H9 (cell line): ENCODE measurements around the gene TDRD7. TPM values are rescaled to one million over a fixed set of nuclear protein-coding genes. Genes with fewer than 3 reads are reported as not detected.

Experiments
- DNase-seq: peaks from one replicate; pipeline ENCODE4 v3.0.0-alpha.2; 2017
- H2AFZ ChIP-seq: one replicate; pipeline ENCODE4 v1.6.1; 2013; ENCODE audit warnings: mild to moderate bottlenecking, low read length, control low read depth, moderate library complexity
- H2AK5ac ChIP-seq: 2 replicates; pipeline ENCODE4 v1.6.1; 2013; ENCODE audit warnings: low read length, control low read depth, mixed read lengths; ENCODE audit not compliant: insufficient read length
- H2BK120ac ChIP-seq: one replicate; pipeline ENCODE4 v1.6.1; 2013; ENCODE audit warnings: low read depth, mild to moderate bottlenecking, low read length, control low read depth, inconsistent platforms; ENCODE audit not compliant: poor library complexity, severe bottlenecking
- H2BK12ac ChIP-seq: 2 replicates; pipeline ENCODE4 v1.6.1; 2013; ENCODE audit warnings: low read length, control low read depth, mixed read lengths, low read depth; ENCODE audit not compliant: insufficient read length
- H2BK15ac ChIP-seq: 2 replicates; pipeline ENCODE4 v1.6.1; 2013; ENCODE audit warnings: low read depth, low read length, control low read depth
- H2BK20ac ChIP-seq: one replicate; pipeline ENCODE4 v1.6.1; 2013; ENCODE audit warnings: low read depth, mild to moderate bottlenecking, low read length, control low read depth, inconsistent platforms; ENCODE audit not compliant: poor library complexity, severe bottlenecking
- H2BK5ac ChIP-seq: 2 replicates; pipeline ENCODE4 v1.6.1; 2013; ENCODE audit warnings: low read length, control low read depth, mixed read lengths; ENCODE audit not compliant: insufficient read length
- H3K14ac ChIP-seq: 2 replicates; pipeline ENCODE4 v1.6.1; 2013; ENCODE audit warnings: low read length, control low read depth; ENCODE audit not compliant: insufficient read depth
- H3K18ac ChIP-seq: 2 replicates; pipeline ENCODE4 v1.6.1; 2013; ENCODE audit warnings: low read depth, mild to moderate bottlenecking, mixed read lengths, low read length, control low read depth; ENCODE audit not compliant: insufficient read length
- H3K23ac ChIP-seq: 2 replicates; pipeline ENCODE4 v1.6.1; 2013; ENCODE audit warnings: low read length, control low read depth, mixed read lengths, low read depth; ENCODE audit not compliant: insufficient read length
- H3K23me2 ChIP-seq: 2 replicates; pipeline ENCODE4 v1.6.1; 2013; ENCODE audit warnings: low read depth, mild to moderate bottlenecking, mixed read lengths, low read length, control low read depth; ENCODE audit not compliant: insufficient read length, poor library complexity, severe bottlenecking
- H3K27ac ChIP-seq: 2 replicates; pipeline ENCODE4 v1.5.1; 2013; ENCODE audit warnings: low read length, control low read depth, mixed read lengths, low read depth; ENCODE audit not compliant: insufficient read length
- H3K27me3 ChIP-seq: 2 replicates; pipeline ENCODE4 v1.6.1; 2013; ENCODE audit warnings: low read length, control low read depth, inconsistent platforms; ENCODE audit not compliant: insufficient read depth
- H3K4ac ChIP-seq: 2 replicates; pipeline ENCODE4 v1.6.1; 2013; ENCODE audit warnings: low read depth, mild to moderate bottlenecking, control low read depth, inconsistent platforms, low read length, moderate library complexity
- H3K4me1 ChIP-seq: 2 replicates; pipeline ENCODE4 v1.6.1; 2013; ENCODE audit warnings: low read length, control low read depth, inconsistent platforms; ENCODE audit not compliant: insufficient read depth
- H3K4me2 ChIP-seq: 2 replicates; pipeline ENCODE4 v1.6.1; 2013; ENCODE audit warnings: low read length, control low read depth, mixed read lengths; ENCODE audit not compliant: insufficient read length, insufficient read depth
- H3K56ac ChIP-seq: 2 replicates; pipeline ENCODE4 v1.6.1; 2013; ENCODE audit warnings: low read depth, mild to moderate bottlenecking, mixed read lengths, low read length, control low read depth; ENCODE audit not compliant: insufficient read length
- H3K79me1 ChIP-seq: 2 replicates; pipeline ENCODE4 v1.6.1; 2013; ENCODE audit warnings: low read depth, mild to moderate bottlenecking, moderate library complexity, low read length, control low read depth, inconsistent platforms; ENCODE audit not compliant: insufficient read depth, poor library complexity, severe bottlenecking
- H3K79me2 ChIP-seq: 2 replicates; pipeline ENCODE4 v1.6.1; 2013; ENCODE audit warnings: low read length, control low read depth, inconsistent platforms; ENCODE audit not compliant: insufficient read depth
- H3K9ac ChIP-seq: 2 replicates; pipeline ENCODE4 v1.6.1; 2013; ENCODE audit warnings: low read length, control low read depth, mixed read lengths; ENCODE audit not compliant: insufficient read length; ENCODE audit errors: extremely low read depth
- H3K9me3 ChIP-seq: one replicate; pipeline ENCODE4 v1.6.1; 2013; ENCODE audit warnings: low read depth, low read length, inconsistent platforms; ENCODE audit not compliant: control insufficient read depth
- H3T11ph ChIP-seq: one replicate; pipeline ENCODE4 v1.6.1; 2013; ENCODE audit warnings: mild to moderate bottlenecking, low read length, control low read depth, inconsistent platforms
- H4K20me1 ChIP-seq: one replicate; pipeline ENCODE4 v1.6.1; 2013; ENCODE audit not compliant: control insufficient read depth, insufficient read length, insufficient read depth
- H4K5ac ChIP-seq: 2 replicates; pipeline ENCODE4 v1.6.1; 2013; ENCODE audit warnings: low read depth, mild to moderate bottlenecking, mixed read lengths, low read length, control low read depth; ENCODE audit not compliant: insufficient read length
- H4K8ac ChIP-seq: replicated peaks from 2 replicates; pipeline ENCODE4 v1.6.1; 2013; ENCODE audit warnings: low read length, control low read depth, mixed read lengths, low read depth; ENCODE audit not compliant: insufficient read length
- H4K91ac ChIP-seq: 2 replicates; pipeline ENCODE4 v1.6.1; 2013; ENCODE audit warnings: low read depth, mild to moderate bottlenecking, moderate library complexity, mixed read lengths, low read length, control low read depth; ENCODE audit not compliant: insufficient read length
- H3K27ac Mint-ChIP-seq, 3 experiments: 2 replicates in 2 of 3; 3 replicates in 1 of 3; pipeline ENCODE4 v1.8.0; 2020 to 2021; ENCODE audit warnings: mixed read lengths in 3 of 3, mild to moderate bottlenecking in 1 of 3, moderate library complexity in 1 of 3
- H3K27me3 Mint-ChIP-seq: 2 replicates; pipeline ENCODE4 v1.8.0; 2021; ENCODE audit warnings: low read depth, mild to moderate bottlenecking, moderate library complexity, mixed read lengths
- H3K36me3 Mint-ChIP-seq, 3 experiments: 2 replicates in 2 of 3; 3 replicates in 1 of 3; pipeline ENCODE4 v1.8.0; 2020 to 2021; ENCODE audit warnings: low read depth in 3 of 3, mixed read lengths in 3 of 3; ENCODE audit not compliant: insufficient read depth in 1 of 3
- H3K4me1 Mint-ChIP-seq, 2 experiments: 2 replicates each; pipeline ENCODE4 v1.8.0; 2020; ENCODE audit warnings: mixed read lengths in 2 of 2
- H3K4me3 Mint-ChIP-seq, 2 experiments: 2 replicates in 1 of 2; 3 replicates in 1 of 2; pipeline ENCODE4 v1.8.0; 2020 to 2021; ENCODE audit warnings: mild to moderate bottlenecking in 2 of 2, mixed read lengths in 2 of 2, moderate library complexity in 1 of 2
- H3K9me3 Mint-ChIP-seq, 2 experiments: 2 replicates in 1 of 2; 3 replicates in 1 of 2; pipeline ENCODE4 v1.8.0; 2020; ENCODE audit warnings: mild to moderate bottlenecking in 2 of 2, mixed read lengths in 2 of 2, moderate library complexity in 1 of 2
- CTCF ChIP-seq: fragments of 200-600 bp; sonication (generic); conservative IDR thresholded peaks from 3 replicates; pipeline ENCODE4 v1.8.0; 2021; ENCODE audit warnings: antibody characterized with exemption, mild to moderate bottlenecking
- WGBS: extraction: QIAGEN DNeasy Blood & Tissue Kit; methylation state at CpG from one replicate; pipeline ENCODE4 v1.1.7; 2013; ENCODE audit warnings: missing lambda C conversion rate, low lambda C conversion rate, mixed read lengths; ENCODE audit not compliant: insufficient read length; ENCODE audit errors: extremely low coverage; 5-methylcytosine and 5-hydroxymethylcytosine counted together
- total RNA-seq: library from RNA; stranded (reverse); gene quantifications from 2 replicates; pipeline ENCODE4 v1.2.1, GENCODE V29; 2021

Gene TDRD7
- total RNA-seq, 1 experiment from 2014 or later = 5.1 TPM

- H3K79me2 ChIP-seq = no peaks in the 10 kb centered on the region
- H3K18ac ChIP-seq = no peak overlapping the region
- H2AK5ac ChIP-seq = no peak overlapping the region
- no peak overlapping the region for H3T11ph ChIP-seq
- no CpG with 5 or more reads among the region's 6 CpGs for WGBS
- Mint-ChIP-seq H3K9me3 (no peaks in the 10 kb centered on the region), H3K36me3 (no peaks in the 10 kb centered on the region; a peak in 1 of 7 replicates), H3K4me1 (peaks cover 10 to 16% of the 10 kb centered on the region in 2 experiments), H3K27me3 (peaks cover 2% of the 10 kb centered on the region), H3K4me3 (no peak overlapping the region), H3K27ac (peak overlapping the region in 1 of 3 experiments; percentile 46; a peak in 1 of 7 replicates)
- no peak overlapping the region for H3K27ac ChIP-seq
- H4K8ac ChIP-seq = no peak overlapping the region
- H3K4ac ChIP-seq = no peak overlapping the region
- no peak overlapping the region for H2BK15ac ChIP-seq
- H2AFZ ChIP-seq = no peak overlapping the region
- H3K14ac ChIP-seq = no peak overlapping the region
- H3K4me2 ChIP-seq = no peak overlapping the region
- no peaks in the 10 kb centered on the region for H4K20me1 ChIP-seq
- H3K9ac ChIP-seq = no peak overlapping the region
- no peak overlapping the region for H3K23ac ChIP-seq
- no peaks in the 10 kb centered on the region for H3K79me1 ChIP-seq
- H3K56ac ChIP-seq = no peak overlapping the region
- H3K4me1 ChIP-seq = no peaks in the 10 kb centered on the region
- H3K9me3 ChIP-seq = no peaks in the 10 kb centered on the region
- H3K27me3 ChIP-seq = no peaks in the 10 kb centered on the region; the same call in 1 of the 2 replicates
- DNase-seq = no peak
- H2BK12ac ChIP-seq = no peak overlapping the region
- no peak overlapping the region for H2BK20ac ChIP-seq
- no peak for TF ChIP-seq CTCF
- H3K23me2 ChIP-seq = no peaks in the 10 kb centered on the region
- H4K5ac ChIP-seq = no peak overlapping the region
- no peak overlapping the region for H4K91ac ChIP-seq
- no peak overlapping the region for H2BK120ac ChIP-seq
- no peak overlapping the region for H2BK5ac ChIP-seq
Observed at GRCh38 chr9:97518909-97519307, 107.0 kb downstream of the TDRD7 start.
